MM.1S (cell line): ENCODE measurements around the gene LRRC38.

ENCODE experiments used
- EZH2 ChIP-seq: fragments of 300-600 bp; sonication (generic); optimal IDR thresholded peaks from 2 replicates; pipeline ENCODE3; 2017; ENCODE audit warnings: low read depth, mild to moderate bottlenecking, antibody characterized with exemption, low read length, mixed read lengths
- EZH2phosphoT487 ChIP-seq: fragments of 300-600 bp; sonication (generic); IDR thresholded peaks from 2 replicates; pipeline ENCODE4 v1.6.1; 2018; ENCODE audit warnings: antibody characterized with exemption, low read length
- TF ChIP-seq, protein P1 (sequence below): fragments of 300-600 bp; sonication (generic); IDR thresholded peaks from 2 replicates; pipeline ENCODE4 v1.5.1; 2016; ENCODE audit warnings: antibody characterized with exemption, low read length, mixed read lengths

GRCh38 chr1:13514821-13515220 is 1.0 kb upstream of the LRRC38 start:
- TF ChIP-seq EZH2 (no peak), EZH2phosphoT487 (no peak)
- TF ChIP-seq, protein P1, sequence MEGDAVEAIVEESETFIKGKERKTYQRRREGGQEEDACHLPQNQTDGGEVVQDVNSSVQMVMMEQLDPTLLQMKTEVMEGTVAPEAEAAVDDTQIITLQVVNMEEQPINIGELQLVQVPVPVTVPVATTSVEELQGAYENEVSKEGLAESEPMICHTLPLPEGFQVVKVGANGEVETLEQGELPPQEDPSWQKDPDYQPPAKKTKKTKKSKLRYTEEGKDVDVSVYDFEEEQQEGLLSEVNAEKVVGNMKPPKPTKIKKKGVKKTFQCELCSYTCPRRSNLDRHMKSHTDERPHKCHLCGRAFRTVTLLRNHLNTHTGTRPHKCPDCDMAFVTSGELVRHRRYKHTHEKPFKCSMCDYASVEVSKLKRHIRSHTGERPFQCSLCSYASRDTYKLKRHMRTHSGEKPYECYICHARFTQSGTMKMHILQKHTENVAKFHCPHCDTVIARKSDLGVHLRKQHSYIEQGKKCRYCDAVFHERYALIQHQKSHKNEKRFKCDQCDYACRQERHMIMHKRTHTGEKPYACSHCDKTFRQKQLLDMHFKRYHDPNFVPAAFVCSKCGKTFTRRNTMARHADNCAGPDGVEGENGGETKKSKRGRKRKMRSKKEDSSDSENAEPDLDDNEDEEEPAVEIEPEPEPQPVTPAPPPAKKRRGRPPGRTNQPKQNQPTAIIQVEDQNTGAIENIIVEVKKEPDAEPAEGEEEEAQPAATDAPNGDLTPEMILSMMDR: no peak
